Fibroblast of the conjunctiva (primary cell): ENCODE results near the gene TNNC2.

Source experiments
- DNase-seq: peaks from one replicate; pipeline ENCODE4 v3.0.0-alpha.2; 2010; ENCODE audit warnings: low read depth

The TNNC2 gene

GRCh38 chr20:45780159-45780558 is 47.0 kb downstream of the TNNC2 start:
- no peak for DNase-seq

- DNase-seq = peak; percentile 98
Observed at GRCh38 chr20:45779011-45779915, 47.8 kb downstream of the TNNC2 start.

- DNase-seq = no peak
Observed at GRCh38 chr20:45776931-45777330, 50.2 kb downstream of the TNNC2 start.

- no peak for DNase-seq
Observed at GRCh38 chr20:45775411-45775810, 51.7 kb downstream of the TNNC2 start.

GRCh38 chr20:45774945-45775344 is 52.2 kb downstream of the TNNC2 start:
- DNase-seq = no peak
